Karpas-422 (cell line): ENCODE results near the gene SAMD3. TPM values are rescaled to one million over a fixed set of nuclear protein-coding genes. Genes with fewer than 3 reads are reported as not detected.

Experiments
- DNase-seq: peaks from one replicate; pipeline ENCODE4 v3.0.0-alpha.2; 2015
- H2AFZ ChIP-seq: fragments of 200-600 bp; sonication (generic); 2 replicates; pipeline ENCODE4 v1.6.1; 2014; ENCODE audit warnings: antibody characterized with exemption, low read length, mixed read lengths
- H3K27ac ChIP-seq: fragments of 200-600 bp; sonication (generic); 2 replicates; pipeline ENCODE4 v1.5.1; 2014; ENCODE audit warnings: mild to moderate bottlenecking, low read length, moderate library complexity
- H3K27me3 ChIP-seq: fragments of 200-600 bp; sonication (generic); 2 replicates; pipeline ENCODE4 v1.6.1; 2014; ENCODE audit warnings: low read length, mixed read lengths
- H3K36me3 ChIP-seq: fragments of 200-600 bp; sonication (generic); 2 replicates; pipeline ENCODE4 v1.6.1; 2014; ENCODE audit warnings: low read length, mixed read lengths; ENCODE audit not compliant: insufficient read depth
- H3K4me1 ChIP-seq: fragments of 200-600 bp; sonication (generic); 2 replicates; pipeline ENCODE4 v1.6.1; 2014; ENCODE audit warnings: mild to moderate bottlenecking, low read length, mixed read lengths
- H3K4me2 ChIP-seq: fragments of 200-600 bp; sonication (generic); 2 replicates; pipeline ENCODE4 v1.6.1; 2014; ENCODE audit warnings: low read length, low read depth, mild to moderate bottlenecking; ENCODE audit not compliant: poor library complexity, severe bottlenecking
- H3K4me3 ChIP-seq: fragments of 200-600 bp; sonication (generic); 2 replicates; pipeline ENCODE4 v1.5.1; 2014; ENCODE audit warnings: mild to moderate bottlenecking, antibody characterized with exemption, low read length, mixed read lengths
- H3K79me2 ChIP-seq: fragments of 200-600 bp; sonication (generic); 2 replicates; pipeline ENCODE4 v1.6.1; 2014; ENCODE audit warnings: mild to moderate bottlenecking, low read length, mixed read lengths
- H3K9ac ChIP-seq: fragments of 200-600 bp; sonication (generic); 2 replicates; pipeline ENCODE4 v1.6.0; 2014; ENCODE audit warnings: low read length
- H3K9me2 ChIP-seq: fragments of 200-600 bp; sonication (generic), shearing (Covaris generic); replicated peaks from 2 replicates; pipeline ENCODE4 v1.6.0; 2014; ENCODE audit warnings: mild to moderate bottlenecking, low read length, moderate library complexity; ENCODE audit not compliant: insufficient read depth
- H3K9me3 ChIP-seq: fragments of 300-700, 200-600 bp; sonication (generic); 2 replicates; pipeline ENCODE4 v1.6.1; 2014; ENCODE audit warnings: low read length, mixed read lengths
- H4K20me1 ChIP-seq: fragments of 200-600 bp; sonication (generic); 2 replicates; pipeline ENCODE4 v1.6.1; 2014; ENCODE audit warnings: mild to moderate bottlenecking, antibody characterized with exemption, low read length, low read depth; ENCODE audit not compliant: insufficient read depth
- total RNA-seq: library from RNA; depleted of rRNA; stranded (reverse); fragments of >200 nt; shearing (Covaris generic); gene quantifications from 2 replicates; pipeline ENCODE4 v1.2.3, GENCODE V29; 2014; ENCODE audit warnings: low replicate concordance

SAMD3 gene
- total RNA-seq, 1 experiment from 2014 or later = not detected

GRCh38 chr6:130147111-130147510, 75.6 kb downstream of the SAMD3 start:
- Histone ChIP-seq H3K4me3 (no peak overlapping the region), H2AFZ (no peak overlapping the region), H3K79me2 (no peaks in the 10 kb centered on the region), H3K27me3 (no peaks in the 10 kb centered on the region), H3K9me2 (no peaks in the 10 kb centered on the region), H3K36me3 (no peaks in the 10 kb centered on the region), H3K4me1 (no peaks in the 10 kb centered on the region), H3K4me2 (no peak overlapping the region), H4K20me1 (no peaks in the 10 kb centered on the region), H3K9ac (no peak overlapping the region), H3K27ac (no peak overlapping the region), H3K9me3 (no peaks in the 10 kb centered on the region)
- DNase-seq = no peak

- no peak for DNase-seq
- Histone ChIP-seq H3K27ac (no peak overlapping the region), H3K9me3 (no peaks in the 10 kb centered on the region), H3K4me3 (no peak overlapping the region), H3K9ac (no peak overlapping the region), H4K20me1 (no peaks in the 10 kb centered on the region), H3K9me2 (no peaks in the 10 kb centered on the region), H3K36me3 (no peaks in the 10 kb centered on the region), H3K4me2 (no peak overlapping the region), H3K4me1 (no peaks in the 10 kb centered on the region), H3K27me3 (no peaks in the 10 kb centered on the region), H2AFZ (no peak overlapping the region), H3K79me2 (no peaks in the 10 kb centered on the region)
Measured at GRCh38 chr6:130143709-130144108, 79.0 kb downstream of the SAMD3 start.

GRCh38 chr6:130140084-130140483, 82.7 kb downstream of the SAMD3 start:
- no peak overlapping the region for H2AFZ ChIP-seq
- no peak overlapping the region for H3K4me2 ChIP-seq
- DNase-seq = no peak
- no peaks in the 10 kb centered on the region for H3K36me3 ChIP-seq
- no peaks in the 10 kb centered on the region for H3K79me2 ChIP-seq
- H3K9ac ChIP-seq = no peak overlapping the region
- no peaks in the 10 kb centered on the region for H3K27me3 ChIP-seq
- no peaks in the 10 kb centered on the region for H4K20me1 ChIP-seq
- H3K4me1 ChIP-seq = no peaks in the 10 kb centered on the region
- H3K9me2 ChIP-seq = no peaks in the 10 kb centered on the region
- H3K4me3 ChIP-seq = no peak overlapping the region
- no peak overlapping the region for H3K27ac ChIP-seq
- H3K9me3 ChIP-seq = no peaks in the 10 kb centered on the region

GRCh38 chr6:130138909-130139242, 83.9 kb downstream of the SAMD3 start:
- Histone ChIP-seq H3K9ac (no peak overlapping the region), H2AFZ (no peak overlapping the region), H3K27me3 (no peaks in the 10 kb centered on the region), H4K20me1 (no peaks in the 10 kb centered on the region), H3K9me3 (no peaks in the 10 kb centered on the region), H3K4me1 (no peaks in the 10 kb centered on the region), H3K9me2 (no peaks in the 10 kb centered on the region), H3K4me2 (no peak overlapping the region), H3K79me2 (no peaks in the 10 kb centered on the region), H3K36me3 (no peaks in the 10 kb centered on the region), H3K27ac (no peak overlapping the region), H3K4me3 (no peak overlapping the region)
- DNase-seq = no peak

GRCh38 chr6:130138116-130138908, 84.4 kb downstream of the SAMD3 start:
- no peaks in the 10 kb centered on the region for H3K9me2 ChIP-seq
- no peak overlapping the region for H3K4me3 ChIP-seq
- no peaks in the 10 kb centered on the region for H3K79me2 ChIP-seq
- no peaks in the 10 kb centered on the region for H3K27me3 ChIP-seq
- no peak overlapping the region for H2AFZ ChIP-seq
- no peaks in the 10 kb centered on the region for H3K9me3 ChIP-seq
- H3K27ac ChIP-seq = no peak overlapping the region
- DNase-seq = no peak
- H4K20me1 ChIP-seq = no peaks in the 10 kb centered on the region
- no peak overlapping the region for H3K4me2 ChIP-seq
- H3K4me1 ChIP-seq = no peaks in the 10 kb centered on the region
- H3K36me3 ChIP-seq = no peaks in the 10 kb centered on the region
- H3K9ac ChIP-seq = no peak overlapping the region

- Histone ChIP-seq H3K9me3 (no peaks in the 10 kb centered on the region), H3K79me2 (no peaks in the 10 kb centered on the region), H3K27me3 (no peaks in the 10 kb centered on the region), H3K36me3 (no peaks in the 10 kb centered on the region), H4K20me1 (no peaks in the 10 kb centered on the region), H3K4me1 (no peaks in the 10 kb centered on the region), H3K9me2 (no peaks in the 10 kb centered on the region), H2AFZ (no peak overlapping the region), H3K27ac (no peak overlapping the region), H3K9ac (no peak overlapping the region), H3K4me3 (no peak overlapping the region), H3K4me2 (no peak overlapping the region)
- no peak for DNase-seq
Measured at GRCh38 chr6:130136798-130137197, 86.0 kb downstream of the SAMD3 start.

- Histone ChIP-seq H3K36me3 (no peaks in the 10 kb centered on the region), H3K27me3 (no peaks in the 10 kb centered on the region)
Measured at GRCh38 chr6:130134582-130134981, 88.2 kb downstream of the SAMD3 start.

GRCh38 chr6:130132286-130132701, 90.5 kb downstream of the SAMD3 start:
- no peak overlapping the region for H3K4me3 ChIP-seq
- H3K27ac ChIP-seq = no peak overlapping the region
- DNase-seq = no peak

More at GRCh38 chr6:130134582-130134981, 88.2 kb downstream of the SAMD3 start:
- Histone ChIP-seq H4K20me1 (no peaks in the 10 kb centered on the region), H3K9ac (no peak overlapping the region), H3K9me3 (no peaks in the 10 kb centered on the region), H3K4me3 (no peak overlapping the region), H3K9me2 (no peaks in the 10 kb centered on the region), H3K27ac (no peak overlapping the region), H3K4me2 (no peak overlapping the region), H3K4me1 (no peaks in the 10 kb centered on the region), H2AFZ (no peak overlapping the region), H3K79me2 (no peaks in the 10 kb centered on the region)
- DNase-seq = no peak

More at GRCh38 chr6:130132286-130132701, 90.5 kb downstream of the SAMD3 start:
- Histone ChIP-seq H3K9me2 (no peaks in the 10 kb centered on the region), H3K9ac (no peak overlapping the region), H3K4me1 (no peaks in the 10 kb centered on the region), H2AFZ (no peak overlapping the region), H3K4me2 (no peak overlapping the region), H3K27me3 (no peaks in the 10 kb centered on the region), H3K79me2 (no peaks in the 10 kb centered on the region), H3K36me3 (no peaks in the 10 kb centered on the region), H3K9me3 (no peaks in the 10 kb centered on the region), H4K20me1 (no peaks in the 10 kb centered on the region)
